K562 (cell line): ENCODE data around the gene FKRP. TPM values are rescaled to one million over a fixed set of nuclear protein-coding genes. Genes with fewer than 3 reads are reported as not detected.

ENCODE experiments used
- ARID1B ChIP-seq: fragments of 450-650 bp; IDR thresholded peaks from 2 replicates; pipeline ENCODE4 v1.6.1; 2016; ENCODE audit warnings: antibody characterized with exemption, mild to moderate bottlenecking, inconsistent platforms
- CBX8 ChIP-seq: fragments of 200-600 bp; sonication (generic); IDR thresholded peaks from 2 replicates; pipeline ENCODE4 v1.6.1; 2012; ENCODE audit warnings: borderline replicate concordance, mixed run types, low read depth, mild to moderate bottlenecking, moderate library complexity, mixed read lengths, low read length, control low read depth, inconsistent platforms; ENCODE audit not compliant: poor library complexity, severe bottlenecking; ENCODE audit errors: extremely low read depth
- HMGN3 ChIP-seq: IDR thresholded peaks from 2 replicates; pipeline ENCODE4 v1.6.1; 2011; ENCODE audit warnings: borderline replicate concordance, low read depth, mild to moderate bottlenecking, mixed read lengths, low read length; ENCODE audit not compliant: insufficient read length; ENCODE audit errors: extremely low read depth
- RAD21 ChIP-seq, 2 experiments: fragments of 250-450 bp in 1 of 2; fragments of 450-650 bp in 1 of 2; sonication (Bioruptor Pico) in 1 of 2; formaldehyde crosslinking in 1 of 2; IDR thresholded peaks in 1 of 2; conservative IDR thresholded peaks in 1 of 2; 2 replicates each; pipeline versions ENCODE4 v1.4.0 to v1.8.0; 2020 to 2022; ENCODE audit warnings: mild to moderate bottlenecking in 2 of 2, moderate library complexity in 1 of 2
- SMAD2 ChIP-seq: fragments of 150-350 bp; IDR thresholded peaks from 2 replicates; pipeline ENCODE4 v1.6.1; 2014; ENCODE audit warnings: low read depth, mild to moderate bottlenecking, low read length
- SMARCA4 ChIP-seq: fragments of 450-650 bp; IDR thresholded peaks from 2 replicates; pipeline ENCODE4 v1.6.1; 2016
- XRCC5 ChIP-seq: fragments of 200-400 bp; formaldehyde crosslinking; IDR thresholded peaks from 2 replicates; pipeline ENCODE4 v1.6.1; 2017; ENCODE audit warnings: low read depth, mild to moderate bottlenecking, low read length
- ZKSCAN8 ChIP-seq: fragments of 200-800 bp; sonication (Bioruptor generic); IDR thresholded peaks from 2 replicates; pipeline ENCODE4 v1.6.1; 2016; ENCODE audit warnings: missing genetic modification characterization, missing compliant biosample characterization
- ZNF282 ChIP-seq: sonication (generic); formaldehyde crosslinking; IDR thresholded peaks from 2 replicates; pipeline ENCODE4 v1.8.1; 2023; ENCODE audit warnings: missing genetic modification reagents
- ZNF436 ChIP-seq: fragments of 250-450, 450-650 bp; sonication (Bioruptor Pico); formaldehyde crosslinking; IDR thresholded peaks from 2 replicates; pipeline ENCODE4 v1.7.0; 2020; ENCODE audit warnings: mild to moderate bottlenecking
- ZNF780A ChIP-seq: fragments of 250-450 bp; sonication (Bioruptor Pico); IDR thresholded peaks from 2 replicates; pipeline ENCODE4 v1.5.0; 2021; ENCODE audit warnings: mild to moderate bottlenecking
- polyA plus RNA-seq, 8 experiments: library from polyadenylated mRNA; depleted of rRNA in 4 of 8; stranded (reverse) in 5 of 8; unstranded in 3 of 8; fragments of >200 nt; fragmentation: Nextera tagmentation in 2 of 8; fragmentation: Illumina TruSeq in 1 of 8; extraction: Ambion mirVana in 2 of 8; extraction: Trizol in 1 of 8; gene quantifications; 2 replicates each; pipeline versions ENCODE4 v1.2.1 to v1.2.3, GENCODE V29; 2011 to 2014; ENCODE audit warnings: inconsistent platforms in 1 of 8, missing spikeins in 1 of 8
- total RNA-seq, 7 experiments: library from RNA; depleted of rRNA in 6 of 7; stranded (reverse); fragments of >200 nt in 6 of 7; fragmentation: Illumina TruSeq in 2 of 7; extraction: Trizol in 2 of 7; gene quantifications; 2 replicates each; pipeline versions ENCODE4 v1.2.1 to v1.2.3, GENCODE V29; 2011 to 2021; ENCODE audit warnings: low replicate concordance in 1 of 7
- TF ChIP-seq, protein P1 (sequence below): sonication (generic); formaldehyde crosslinking; IDR thresholded peaks from 2 replicates; pipeline ENCODE4 v1.8.0; 2022; ENCODE audit warnings: missing genetic modification reagents, mild to moderate bottlenecking, moderate library complexity, borderline replicate concordance
- TF ChIP-seq, protein P2 (sequence below), 3 experiments: fragments of 200-800 bp in 1 of 3; sonication (Bioruptor generic) in 1 of 3; sonication (generic) in 1 of 3; formaldehyde crosslinking in 1 of 3; IDR thresholded peaks; 2 replicates each; pipeline versions ENCODE4 v1.6.1 to v1.8.0; 2016 to 2022; ENCODE audit warnings: mild to moderate bottlenecking in 2 of 3, missing compliant biosample characterization in 2 of 3, missing genetic modification characterization in 2 of 3, missing genetic modification reagents in 1 of 3
- TF ChIP-seq, protein P3 (sequence below), 2 experiments: fragments of 150-350 bp in 1 of 2; IDR thresholded peaks; 2 replicates each; pipeline ENCODE4 v1.6.1; 2012 to 2016; ENCODE audit warnings: low read depth in 2 of 2, low read length in 2 of 2, mild to moderate bottlenecking in 1 of 2, moderate library complexity in 1 of 2

FKRP gene
- total and polyA plus RNA-seq, 9 of the 15 experiments (the other 6 are each of a cell fraction or from before 2014, with no cell fraction given) = 0.68 to 16.1 (median 6.5) TPM

DNA sequence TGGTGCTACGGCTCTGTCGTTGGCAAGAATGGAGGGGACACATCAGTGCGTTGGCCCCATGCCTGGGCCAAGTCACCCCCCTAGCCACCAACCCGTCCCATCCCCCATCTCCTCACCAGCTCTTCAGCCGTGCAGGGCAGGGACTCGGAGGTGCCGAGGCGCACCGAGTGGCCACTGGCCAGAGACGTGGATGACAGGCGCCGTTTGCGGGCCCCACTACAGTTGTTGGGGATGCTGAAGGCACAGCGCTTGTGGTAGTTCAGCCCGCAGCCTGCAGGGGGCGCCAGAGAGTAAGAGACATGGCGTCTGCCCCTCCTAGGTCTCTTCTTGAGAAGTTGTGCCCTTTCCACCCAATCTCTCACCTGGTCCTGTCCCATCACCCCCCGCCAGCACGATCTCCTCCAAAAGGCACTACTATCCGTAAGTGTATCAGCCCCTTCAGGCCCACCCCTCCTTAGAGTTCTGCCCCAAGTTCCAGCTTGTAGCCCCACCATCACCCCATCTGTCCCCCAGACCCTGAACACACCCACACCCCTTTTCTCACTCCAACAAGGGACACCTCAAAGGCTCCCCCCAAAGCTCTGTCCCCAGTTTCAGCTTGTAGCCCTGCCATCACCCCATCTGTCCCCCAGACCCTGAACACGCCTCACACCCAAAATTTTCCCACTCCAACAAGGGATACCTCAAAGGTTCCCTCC is 41.3 kb upstream of the FKRP start (continued):
- peak; percentile 76; the same call in 1 of the 2 replicates for TF ChIP-seq XRCC5
- TF ChIP-seq, protein P1, sequence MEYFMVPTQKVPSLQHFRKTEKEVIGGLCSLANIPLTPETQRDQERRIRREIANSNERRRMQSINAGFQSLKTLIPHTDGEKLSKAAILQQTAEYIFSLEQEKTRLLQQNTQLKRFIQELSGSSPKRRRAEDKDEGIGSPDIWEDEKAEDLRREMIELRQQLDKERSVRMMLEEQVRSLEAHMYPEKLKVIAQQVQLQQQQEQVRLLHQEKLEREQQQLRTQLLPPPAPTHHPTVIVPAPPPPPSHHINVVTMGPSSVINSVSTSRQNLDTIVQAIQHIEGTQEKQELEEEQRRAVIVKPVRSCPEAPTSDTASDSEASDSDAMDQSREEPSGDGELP (CRISPR knock-in tag) = peak; percentile 48; the same call in 1 of the 2 replicates
- TF ChIP-seq ZKSCAN8 (CRISPR knock-in tag) = no peak
- no peak for TF ChIP-seq SMAD2
- TF ChIP-seq, protein P2, sequence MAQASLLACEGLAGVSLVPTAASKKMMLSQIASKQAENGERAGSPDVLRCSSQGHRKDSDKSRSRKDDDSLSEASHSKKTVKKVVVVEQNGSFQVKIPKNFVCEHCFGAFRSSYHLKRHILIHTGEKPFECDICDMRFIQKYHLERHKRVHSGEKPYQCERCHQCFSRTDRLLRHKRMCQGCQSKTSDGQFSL (CRISPR knock-in tag; IDR thresholded peaks at IDR 0.05) = peak; percentile 62
- TF ChIP-seq, protein P2 (tag; IDR thresholded peaks at IDR 0.05) = no peak
- TF ChIP-seq ZNF780A = no peak
- TF ChIP-seq SMARCA4 = peak; percentile 45; the same call in 1 of the 2 replicates
- TF ChIP-seq CBX8 = no peak
- TF ChIP-seq ARID1B = no peak
- peak; percentile 48 to 76 for TF ChIP-seq RAD21 (CRISPR knock-in tag; conservative IDR thresholded peaks at IDR 0.05 in 1 of 2, IDR thresholded peaks at IDR 0.05 in 1 of 2)
- no peak for TF ChIP-seq ZNF436 (CRISPR knock-in tag)
- 0 out of 2 replicates have a peak, but pooled peaks have one; percentile 74 for TF ChIP-seq ZNF282
- peak; percentile 23 for TF ChIP-seq HMGN3
- TF ChIP-seq, protein P3, sequence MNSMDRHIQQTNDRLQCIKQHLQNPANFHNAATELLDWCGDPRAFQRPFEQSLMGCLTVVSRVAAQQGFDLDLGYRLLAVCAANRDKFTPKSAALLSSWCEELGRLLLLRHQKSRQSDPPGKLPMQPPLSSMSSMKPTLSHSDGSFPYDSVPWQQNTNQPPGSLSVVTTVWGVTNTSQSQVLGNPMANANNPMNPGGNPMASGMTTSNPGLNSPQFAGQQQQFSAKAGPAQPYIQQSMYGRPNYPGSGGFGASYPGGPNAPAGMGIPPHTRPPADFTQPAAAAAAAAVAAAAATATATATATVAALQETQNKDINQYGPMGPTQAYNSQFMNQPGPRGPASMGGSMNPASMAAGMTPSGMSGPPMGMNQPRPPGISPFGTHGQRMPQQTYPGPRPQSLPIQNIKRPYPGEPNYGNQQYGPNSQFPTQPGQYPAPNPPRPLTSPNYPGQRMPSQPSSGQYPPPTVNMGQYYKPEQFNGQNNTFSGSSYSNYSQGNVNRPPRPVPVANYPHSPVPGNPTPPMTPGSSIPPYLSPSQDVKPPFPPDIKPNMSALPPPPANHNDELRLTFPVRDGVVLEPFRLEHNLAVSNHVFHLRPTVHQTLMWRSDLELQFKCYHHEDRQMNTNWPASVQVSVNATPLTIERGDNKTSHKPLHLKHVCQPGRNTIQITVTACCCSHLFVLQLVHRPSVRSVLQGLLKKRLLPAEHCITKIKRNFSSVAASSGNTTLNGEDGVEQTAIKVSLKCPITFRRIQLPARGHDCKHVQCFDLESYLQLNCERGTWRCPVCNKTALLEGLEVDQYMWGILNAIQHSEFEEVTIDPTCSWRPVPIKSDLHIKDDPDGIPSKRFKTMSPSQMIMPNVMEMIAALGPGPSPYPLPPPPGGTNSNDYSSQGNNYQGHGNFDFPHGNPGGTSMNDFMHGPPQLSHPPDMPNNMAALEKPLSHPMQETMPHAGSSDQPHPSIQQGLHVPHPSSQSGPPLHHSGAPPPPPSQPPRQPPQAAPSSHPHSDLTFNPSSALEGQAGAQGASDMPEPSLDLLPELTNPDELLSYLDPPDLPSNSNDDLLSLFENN (IDR thresholded peaks at IDR 0.05; ENCODE audit: low read depth in 2 of 2, low read length in 2 of 2) = no peak
